ENCODE data around the gene ZFYVE28. TPM values are rescaled to one million over a fixed set of nuclear protein-coding genes. Genes with fewer than 3 reads are reported as not detected.
A peak's percentile ranks its signal among the peaks of the same experiment; 100 is the strongest.

Gene ZFYVE28
- total and polyA plus RNA-seq, 9 donors, result 1.3 to 12.1 (median 8.6) TPM

DNA sequence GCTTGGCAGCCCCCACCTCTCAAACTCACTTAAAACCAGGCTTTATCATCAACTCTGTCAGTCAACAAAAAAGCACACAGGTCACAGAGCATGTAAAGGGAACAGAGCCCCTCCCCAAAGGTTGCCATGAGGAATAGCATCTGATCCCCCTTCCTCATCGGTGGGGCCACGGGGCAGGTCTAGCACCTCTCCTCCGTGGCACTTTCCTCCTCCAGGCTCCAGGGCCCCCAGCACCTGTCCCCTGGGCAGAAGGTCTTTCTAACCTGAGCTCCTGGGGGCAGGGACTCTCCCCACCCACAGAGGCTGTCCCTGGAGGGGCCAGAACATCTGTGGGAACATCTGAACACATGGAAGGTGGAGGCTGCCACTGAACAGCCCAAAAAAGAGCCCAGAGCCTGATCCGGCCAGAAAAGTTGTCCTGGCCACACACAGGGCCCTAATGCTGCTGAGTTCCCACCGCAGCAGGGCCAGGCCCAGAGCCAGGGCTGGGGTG, 65.7 kb downstream of the ZFYVE28 start:
- Histone ChIP-seq H3K4me1 (ENCODE audit: insufficient read depth) (no peaks in the 10 kb centered on the region), H3K4me3 (no peak overlapping the region)
- DNase-seq, result peak in 1 of 5 donors; percentile 15

DNA sequence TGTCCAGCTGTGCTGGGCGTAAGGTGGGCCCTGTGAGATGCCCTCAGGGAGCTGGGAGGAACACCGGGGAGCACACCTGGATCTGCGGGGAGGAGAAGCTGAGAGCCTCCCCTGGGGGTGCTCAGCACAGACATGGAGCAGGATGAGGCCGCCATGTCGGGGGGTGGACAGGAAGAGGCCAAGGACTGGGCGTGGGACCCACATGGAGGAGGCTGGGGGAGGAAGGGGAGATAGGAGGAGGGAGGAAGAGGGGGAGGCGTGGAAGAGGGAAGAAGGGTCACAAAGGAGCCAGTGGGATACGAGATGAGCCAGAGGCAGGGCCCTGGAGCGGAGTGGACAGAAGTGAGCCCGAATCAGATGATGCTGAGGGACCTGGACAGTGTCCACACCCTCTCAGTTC, 66.3 kb downstream of the ZFYVE28 start:
- Histone ChIP-seq H3K36me3 (no peaks in the 10 kb centered on the region), H3K27ac (no peak overlapping the region), H3K4me1 (ENCODE audit: insufficient read depth) (no peaks in the 10 kb centered on the region), H3K4me3 (no peak overlapping the region), H3K9me3 (no peaks in the 10 kb centered on the region), H3K27me3 (no peaks in the 10 kb centered on the region)
- TF ChIP-seq, protein P1, sequence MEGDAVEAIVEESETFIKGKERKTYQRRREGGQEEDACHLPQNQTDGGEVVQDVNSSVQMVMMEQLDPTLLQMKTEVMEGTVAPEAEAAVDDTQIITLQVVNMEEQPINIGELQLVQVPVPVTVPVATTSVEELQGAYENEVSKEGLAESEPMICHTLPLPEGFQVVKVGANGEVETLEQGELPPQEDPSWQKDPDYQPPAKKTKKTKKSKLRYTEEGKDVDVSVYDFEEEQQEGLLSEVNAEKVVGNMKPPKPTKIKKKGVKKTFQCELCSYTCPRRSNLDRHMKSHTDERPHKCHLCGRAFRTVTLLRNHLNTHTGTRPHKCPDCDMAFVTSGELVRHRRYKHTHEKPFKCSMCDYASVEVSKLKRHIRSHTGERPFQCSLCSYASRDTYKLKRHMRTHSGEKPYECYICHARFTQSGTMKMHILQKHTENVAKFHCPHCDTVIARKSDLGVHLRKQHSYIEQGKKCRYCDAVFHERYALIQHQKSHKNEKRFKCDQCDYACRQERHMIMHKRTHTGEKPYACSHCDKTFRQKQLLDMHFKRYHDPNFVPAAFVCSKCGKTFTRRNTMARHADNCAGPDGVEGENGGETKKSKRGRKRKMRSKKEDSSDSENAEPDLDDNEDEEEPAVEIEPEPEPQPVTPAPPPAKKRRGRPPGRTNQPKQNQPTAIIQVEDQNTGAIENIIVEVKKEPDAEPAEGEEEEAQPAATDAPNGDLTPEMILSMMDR (IDR thresholded peaks at IDR 0.05), result no peak
- TF ChIP-seq EP300 (IDR thresholded peaks at IDR 0.05) (no peak), POLR2A (IDR thresholded peaks at IDR 0.05) (no peak)
- DNase-seq, result peak in 2 of 5 donors; percentile 4 to 23
- intact Hi-C loops (cut with DNase I), result no loop called here
- 83 to 87% (median 84%) methylated on average over 10 of the region's 10 CpGs for WGBS, 3 donors

More for the DNA sequence above, 65.7 kb downstream of the ZFYVE28 start:
- no peak for TF ChIP-seq EP300 (IDR thresholded peaks at IDR 0.05)
- TF ChIP-seq POLR2A (IDR thresholded peaks at IDR 0.05), result no peak
- TF ChIP-seq, protein P1 (IDR thresholded peaks at IDR 0.05), result no peak
- no peak overlapping the region for H3K27ac ChIP-seq
- H3K27me3 ChIP-seq, result no peaks in the 10 kb centered on the region
- 80 to 90% (median 82%) methylated on average over 5 of the region's 5 CpGs for WGBS, 3 donors
- H3K9me3 ChIP-seq, result no peaks in the 10 kb centered on the region
- intact Hi-C loops (cut with DNase I), result no loop called here
- no peaks in the 10 kb centered on the region for H3K36me3 ChIP-seq

DNA sequence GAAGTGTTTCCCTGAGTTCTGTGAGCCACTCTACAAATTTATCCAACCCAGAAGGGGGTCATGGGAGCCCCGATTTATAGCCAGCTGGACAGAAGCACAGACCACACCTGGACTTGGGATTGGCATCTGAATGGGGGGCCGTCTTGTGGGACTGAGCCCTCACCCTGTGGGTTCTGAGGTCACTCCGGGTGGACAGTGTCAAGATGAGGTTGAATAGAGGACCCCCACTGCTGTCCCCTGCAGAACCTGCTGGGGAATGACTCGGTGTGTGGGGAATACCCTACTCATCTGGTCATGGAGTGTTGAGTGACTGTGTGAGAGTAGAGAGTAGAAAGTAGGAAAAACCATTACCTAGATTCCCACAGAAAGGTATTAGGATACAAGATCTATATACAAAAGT, 67.5 kb downstream of the ZFYVE28 start:
- no peak for DNase-seq
- intact Hi-C loops (cut with DNase I), result no loop called here
- WGBS, 3 donors, result 82 to 88% (median 87%) methylated on average over 4 of the region's 4 CpGs

DNA sequence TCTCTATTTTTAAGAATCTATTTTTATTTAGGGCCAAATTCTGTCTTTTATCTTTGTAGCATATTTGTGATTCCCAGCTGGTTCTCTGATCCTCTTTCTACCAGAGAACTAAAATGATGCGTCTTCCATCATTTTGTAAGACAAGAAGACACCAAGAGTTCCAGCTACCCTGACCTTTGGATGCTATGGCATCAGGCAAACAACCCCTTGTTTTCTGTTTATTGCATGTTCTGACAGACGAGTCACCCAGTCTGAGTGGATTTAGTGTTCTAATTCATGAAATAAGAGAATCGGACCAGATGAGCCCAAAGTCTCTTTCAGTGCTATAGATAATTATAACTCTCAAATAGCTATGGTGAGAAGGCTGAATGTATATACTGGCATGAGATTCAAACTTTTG, 69.7 kb downstream of the ZFYVE28 start:
- H3K36me3 ChIP-seq, result no peaks in the 10 kb centered on the region
- no peaks in the 10 kb centered on the region for H3K27me3 ChIP-seq
- no peak for DNase-seq
- TF ChIP-seq POLR2A (IDR thresholded peaks at IDR 0.05), result no peak
- TF ChIP-seq EP300 (IDR thresholded peaks at IDR 0.05), result no peak
- TF ChIP-seq, protein P1 (IDR thresholded peaks at IDR 0.05), result no peak
- H3K9me3 ChIP-seq, result no peaks in the 10 kb centered on the region
- intact Hi-C loops (cut with DNase I), result no loop called here
- 66 to 83% (median 75%) methylated on average over 3 of the region's 3 CpGs for WGBS, 3 donors
- H3K4me3 ChIP-seq, result no peak overlapping the region
- H3K27ac ChIP-seq, result no peak overlapping the region
- H3K4me1 ChIP-seq (ENCODE audit: insufficient read depth), result no peaks in the 10 kb centered on the region

More for the DNA sequence above, 67.5 kb downstream of the ZFYVE28 start:
- no peak overlapping the region for H3K27ac ChIP-seq
- H3K36me3 ChIP-seq, result no peaks in the 10 kb centered on the region
- no peaks in the 10 kb centered on the region for H3K9me3 ChIP-seq
- no peaks in the 10 kb centered on the region for H3K27me3 ChIP-seq
- H3K4me1 ChIP-seq (ENCODE audit: insufficient read depth), result no peaks in the 10 kb centered on the region
- no peak for TF ChIP-seq POLR2A (IDR thresholded peaks at IDR 0.05)
- no peak overlapping the region for H3K4me3 ChIP-seq

DNA sequence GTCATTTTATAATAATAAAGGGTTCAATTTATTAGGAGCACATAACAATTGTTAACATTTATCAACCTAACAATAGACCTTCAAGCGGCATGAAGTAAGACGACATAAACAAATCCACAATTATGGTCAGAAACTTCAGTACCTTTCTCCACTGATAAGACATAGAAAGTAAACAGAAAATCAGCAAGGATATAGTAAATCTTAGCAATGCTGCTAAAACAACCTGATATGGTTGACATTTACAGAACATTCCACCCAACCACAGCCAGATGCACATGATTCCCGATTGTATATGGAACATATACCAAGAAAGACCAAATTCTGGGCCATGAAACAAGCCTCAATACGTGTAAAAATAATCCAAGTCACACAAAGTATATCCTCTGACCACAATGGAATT, 71.3 kb downstream of the ZFYVE28 start:
- H3K4me1 ChIP-seq (ENCODE audit: insufficient read depth), result no peaks in the 10 kb centered on the region
- intact Hi-C loops (cut with DNase I), result no loop called here
- H3K36me3 ChIP-seq, result no peaks in the 10 kb centered on the region
- H3K4me3 ChIP-seq, result no peak overlapping the region
- TF ChIP-seq EP300 (IDR thresholded peaks at IDR 0.05) (no peak), POLR2A (IDR thresholded peaks at IDR 0.05) (no peak)
- TF ChIP-seq, protein P1 (IDR thresholded peaks at IDR 0.05), result no peak
- WGBS, 3 donors, result 78 to 84% (median 81%) methylated on average over 4 of the region's 4 CpGs
- H3K27ac ChIP-seq, result no peak overlapping the region
- no peak for DNase-seq
- no peaks in the 10 kb centered on the region for H3K27me3 ChIP-seq
- no peaks in the 10 kb centered on the region for H3K9me3 ChIP-seq

Measured in ovary (tissue), 9 donors.